A673 (cell line): ENCODE data around the gene BIRC7.

Source experiments
- CTCF ChIP-seq: fragments of 300-800, 200-600 bp; sonication (generic); conservative IDR thresholded peaks from 2 replicates; pipeline ENCODE4 v1.5.1; 2017; ENCODE audit warnings: low read depth, mild to moderate bottlenecking, antibody characterized with exemption, low read length, moderate library complexity, mixed read lengths
- EZH2 ChIP-seq: fragments of 200-600 bp; sonication (generic); IDR thresholded peaks from 2 replicates; pipeline ENCODE4 v1.6.1; 2017; ENCODE audit warnings: borderline replicate concordance, low read depth, mild to moderate bottlenecking, mixed read lengths, antibody characterized with exemption, low read length; ENCODE audit not compliant: poor library complexity, severe bottlenecking

- TF ChIP-seq CTCF (no peak), EZH2 (no peak)
Measured at GRCh38 chr20:63190828-63191227, 44.9 kb upstream of the BIRC7 start.
